Keratinocyte (primary cell): ENCODE data around the gene NKX1-2. TPM values are rescaled to one million over a fixed set of nuclear protein-coding genes. Genes with fewer than 3 reads are reported as not detected.

Source experiments
- DNase-seq: peaks from one replicate; pipeline ENCODE4 v3.0.0-alpha.2; 2011; ENCODE audit warnings: low read depth, missing footprints, low spot score
- FAIRE-seq: peaks from 2 replicates; lab custom pipeline; 2011; peaks lifted over from hg19 to GRCh38; lab: Jason Lieb, UNC
- H2AFZ ChIP-seq: 2 replicates; pipeline ENCODE4 v1.6.0; 2012; ENCODE audit warnings: low read length, control low read depth, inconsistent platforms; ENCODE audit not compliant: control insufficient read depth
- H3K27ac ChIP-seq: 2 replicates; pipeline ENCODE4 v1.5.1; 2011; ENCODE audit warnings: low read length; ENCODE audit not compliant: control insufficient read depth, insufficient read depth
- H3K27me3 ChIP-seq: 3 replicates; pipeline ENCODE4 v1.6.0; 2011; ENCODE audit warnings: low read length; ENCODE audit not compliant: control insufficient read depth, insufficient read depth; ENCODE audit errors: extremely low read depth
- H3K36me3 ChIP-seq, 2 experiments: 2 replicates in 1 of 2; 3 replicates in 1 of 2; pipeline ENCODE4 v1.5.1; 2011; ENCODE audit warnings: low read length in 2 of 2, mild to moderate bottlenecking in 1 of 2; ENCODE audit not compliant: control insufficient read depth in 2 of 2, insufficient read depth in 2 of 2; ENCODE audit errors: extremely low read depth in 1 of 2
- H3K4me1 ChIP-seq: 3 replicates; pipeline ENCODE4 v1.5.1; 2011; ENCODE audit warnings: low read length; ENCODE audit not compliant: control insufficient read depth, insufficient read depth; ENCODE audit errors: extremely low read depth
- H3K4me2 ChIP-seq: 3 replicates; pipeline ENCODE4 v1.6.0; 2011; ENCODE audit warnings: low read depth, low read length; ENCODE audit not compliant: control insufficient read depth, insufficient read depth; ENCODE audit errors: extremely low read depth
- H3K4me3 ChIP-seq, 3 experiments: fragments of 200-600 bp in 1 of 3; sonication (generic) in 1 of 3; 2 replicates in 2 of 3; 3 replicates in 1 of 3; pipeline ENCODE4 v1.5.1; 2011 to 2016; ENCODE audit warnings: low read length in 3 of 3, mild to moderate bottlenecking in 3 of 3, control low read depth in 2 of 3, inconsistent platforms in 1 of 3, low read depth in 1 of 3, mixed read lengths in 1 of 3, mixed run types in 1 of 3, moderate library complexity in 1 of 3; ENCODE audit not compliant: control insufficient read depth in 2 of 3, insufficient read depth in 2 of 3; ENCODE audit errors: extremely low read depth in 1 of 3
- H3K79me2 ChIP-seq: 2 replicates; pipeline ENCODE4 v1.6.0; 2012; ENCODE audit warnings: low read length; ENCODE audit not compliant: control insufficient read depth, insufficient read depth
- H3K9ac ChIP-seq: 3 replicates; pipeline ENCODE4 v1.6.0; 2011; ENCODE audit warnings: low read length; ENCODE audit not compliant: control insufficient read depth, insufficient read depth; ENCODE audit errors: extremely low read depth
- H3K9me1 ChIP-seq: 3 replicates; pipeline ENCODE4 v1.6.0; 2011; ENCODE audit warnings: low read length; ENCODE audit not compliant: control insufficient read depth, insufficient read depth; ENCODE audit errors: extremely low read depth
- H3K9me3 ChIP-seq: 2 replicates; pipeline ENCODE4 v1.5.1; 2012; ENCODE audit warnings: low read depth, low read length; ENCODE audit not compliant: control insufficient read depth
- H4K20me1 ChIP-seq: 3 replicates; pipeline ENCODE4 v1.6.0; 2011; ENCODE audit warnings: low read length; ENCODE audit not compliant: control insufficient read depth, insufficient read depth; ENCODE audit errors: extremely low read depth
- CTCF ChIP-seq, 3 experiments: IDR thresholded peaks in 1 of 3; conservative IDR thresholded peaks in 1 of 3; optimal IDR thresholded peaks in 1 of 3; 2 replicates in 2 of 3; 3 replicates in 1 of 3; pipeline versions ENCODE3 to v1.5.1; 2011; ENCODE audit warnings: low read length in 3 of 3, mild to moderate bottlenecking in 3 of 3, moderate library complexity in 2 of 3, control low read depth in 1 of 3, inconsistent platforms in 1 of 3; ENCODE audit not compliant: insufficient read depth in 2 of 3; ENCODE audit errors: extremely low read depth in 1 of 3
- EZH2 ChIP-seq: IDR thresholded peaks from one replicate; pipeline ENCODE4 v1.6.1; 2012; ENCODE audit warnings: inconsistent platforms, mild to moderate bottlenecking, low read length, moderate library complexity
- dilution Hi-C: fragments of 300-500 bp; cut with MboI; formaldehyde crosslinking; loops from one replicate; pipeline ENCODE4 v1.7.0; 2020; ENCODE audit warnings: low sequenced_read_pairs; ENCODE audit not compliant: extremely low pct_ligation_motif_present
- polyA plus RNA-seq, 5 experiments: library from polyadenylated mRNA; depleted of rRNA in 3 of 5; stranded (reverse) in 3 of 5; stranded (forward) in 1 of 5; unstranded in 1 of 5; fragments of >200 nt; gene quantifications; 1 replicate in 1 of 5; 2 replicates in 3 of 5; 3 replicates in 1 of 5; pipeline versions ENCODE4 v1.2.1 to v1.2.3, GENCODE V29; 2011 to 2012; ENCODE audit warnings: missing spikeins in 2 of 5, low read depth in 1 of 5, low replicate concordance in 1 of 5

NKX1-2 gene
- polyA plus RNA-seq, 1 donor (not counting 4 experiments of a cell fraction or from before 2014, with no cell fraction given), result 1.9 TPM

GRCh38 chr10:124465777-124466488 lies 16.1 kb upstream of the NKX1-2 start:
- Histone ChIP-seq H4K20me1 (no peaks in the 10 kb centered on the region), H2AFZ (no peak overlapping the region), H3K36me3 (peaks cover 0 to 5% of the 10 kb centered on the region in 2 experiments), H3K4me3 (no peak overlapping the region), H3K4me2 (no peak overlapping the region), H3K9ac (no peak overlapping the region), H3K4me1 (peaks cover 2% of the 10 kb centered on the region), H3K27me3 (no peaks in the 10 kb centered on the region), H3K27ac (no peak overlapping the region), H3K79me2 (peaks cover 19% of the 10 kb centered on the region), H3K9me1 (peaks cover 2% of the 10 kb centered on the region), H3K9me3 (no peaks in the 10 kb centered on the region)
- FAIRE-seq (no peak), DNase-seq (no peak)
- no peak for TF ChIP-seq EZH2
- TF ChIP-seq CTCF (optimal IDR thresholded peaks at IDR 0.05 in 1 of 3, IDR thresholded peaks at IDR 0.05 in 1 of 3, conservative IDR thresholded peaks at IDR 0.05 in 1 of 3; ENCODE audit: extremely low read depth in 1 of 3, insufficient read depth in 2 of 3, low read length in 3 of 3), result no peak
- dilution Hi-C loops, result no loop called here

GRCh38 chr10:124465003-124465776 lies 15.4 kb upstream of the NKX1-2 start:
- Histone ChIP-seq H2AFZ (no peak overlapping the region), H3K36me3 (peaks cover 0 to 4% of the 10 kb centered on the region in 2 experiments), H3K4me3 (no peak overlapping the region), H3K79me2 (peaks cover 19% of the 10 kb centered on the region), H3K4me1 (peaks cover 2% of the 10 kb centered on the region), H3K9ac (no peak overlapping the region), H3K27me3 (no peaks in the 10 kb centered on the region), H4K20me1 (no peaks in the 10 kb centered on the region), H3K9me1 (no peaks in the 10 kb centered on the region), H3K4me2 (no peak overlapping the region), H3K9me3 (no peaks in the 10 kb centered on the region), H3K27ac (no peak overlapping the region)
- dilution Hi-C loops, result no loop called here
- FAIRE-seq (no peak), DNase-seq (no peak)
- TF ChIP-seq CTCF (optimal IDR thresholded peaks at IDR 0.05 in 1 of 3, IDR thresholded peaks at IDR 0.05 in 1 of 3, conservative IDR thresholded peaks at IDR 0.05 in 1 of 3; ENCODE audit: extremely low read depth in 1 of 3, insufficient read depth in 2 of 3, low read length in 3 of 3), result no peak
- no peak for TF ChIP-seq EZH2
